ENCODE data around the gene LEAP2.
A peak's percentile ranks its signal among the peaks of the same experiment; 100 is the strongest.

LEAP2 gene

DNA sequence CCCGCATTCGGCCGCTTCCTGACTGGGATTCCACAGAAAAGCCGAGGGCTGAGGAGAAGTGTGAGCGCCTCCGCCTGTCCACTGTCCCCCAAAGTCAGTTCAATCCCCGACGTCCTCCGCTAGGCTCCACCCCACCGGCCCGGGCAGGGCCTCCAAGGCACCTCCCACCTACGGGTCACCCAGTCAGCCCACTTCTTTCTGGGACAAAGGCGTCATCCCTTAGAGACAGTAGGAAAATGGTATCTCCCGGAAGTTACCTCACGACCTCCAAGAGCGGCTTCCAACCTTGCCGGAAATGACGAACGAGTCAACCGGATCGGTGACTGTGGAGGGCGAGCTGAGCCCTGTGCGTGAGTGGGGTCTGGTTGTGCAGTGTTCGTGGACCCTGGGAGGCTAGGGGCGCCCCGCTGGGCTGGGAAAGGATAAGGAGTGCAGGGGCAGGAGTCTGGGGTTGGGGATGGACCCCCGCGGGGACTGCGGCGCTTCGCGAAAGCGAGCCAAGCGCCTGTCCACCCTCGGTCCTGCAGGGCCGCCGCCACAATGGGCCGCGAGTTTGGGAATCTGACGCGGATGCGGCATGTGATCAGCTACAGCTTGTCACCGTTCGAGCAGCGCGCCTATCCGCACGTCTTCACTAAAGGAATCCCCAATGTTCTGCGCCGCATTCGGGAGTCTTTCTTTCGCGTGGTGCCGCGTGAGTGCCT lies 7.0 kb upstream of the LEAP2 start, which contains the start of the genes GDF9 and UQCRQ:
GDF9 (minus strand) TSS at position 128 of the 704 bp plus-strand sequence. CDS start 1,936 bp downstream, outside the sequence.
UQCRQ (plus strand) TSS at position 301 of the 704 bp plus-strand sequence; CDS start at position 541, 240 bp downstream.
- H3K27me3 ChIP-seq (ENCODE audit: control insufficient read depth in 1 of 2, insufficient read depth in 2 of 2, low read length in 2 of 2), result no peaks in the 10 kb centered on the region
- H3K36me3 ChIP-seq (ENCODE audit: control insufficient read depth in 2 of 2, insufficient read depth in 2 of 2, low read length in 2 of 2), result peaks cover 3 to 21% of the 10 kb centered on the region in 2 donors
- peaks cover 16% of the 10 kb centered on the region for H3K4me1 ChIP-seq (ENCODE audit: control insufficient read depth, insufficient read depth, low read length)
- H3K27ac ChIP-seq (ENCODE audit: low read length), result peak within 1 kb of the TSS; percentile 94
- H3K9me3 ChIP-seq (ENCODE audit: control insufficient read depth in 2 of 2, low read length in 2 of 2), result no peaks in the 10 kb centered on the region
- peak within 1 kb of the TSS; percentile 66 to 92 for H3K4me3 ChIP-seq (ENCODE audit: low read length in 2 of 2)
- H3K9ac ChIP-seq (ENCODE audit: low read length in 2 of 2), result peak within 1 kb of the TSS; percentile 75 to 93

DNA sequence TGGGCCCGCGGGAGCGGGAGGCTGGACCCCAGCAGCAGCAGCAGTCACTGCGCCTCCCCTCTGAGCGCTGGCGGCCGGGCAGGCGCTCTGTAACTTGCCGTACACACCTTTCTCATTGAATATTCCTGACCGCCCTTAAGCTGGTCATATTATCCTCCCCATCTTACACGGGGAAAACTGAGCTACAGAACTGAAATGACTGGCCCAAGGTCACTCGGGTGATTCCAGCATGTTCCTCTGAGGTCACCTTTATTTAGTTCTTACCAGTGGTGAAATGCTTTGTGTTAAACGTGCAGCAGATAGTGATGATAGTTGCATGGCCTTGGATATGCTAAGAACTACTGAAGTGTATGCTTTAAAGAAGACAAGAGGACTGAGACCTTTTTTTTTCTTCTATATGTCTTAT lies 6.4 kb upstream of the LEAP2 start:
- Histone ChIP-seq H3K4me3 (ENCODE audit: low read length in 2 of 2) (peak overlapping the region; percentile 66 to 92), H3K4me1 (ENCODE audit: control insufficient read depth, insufficient read depth, low read length) (peaks cover 16% of the 10 kb centered on the region), H3K27ac (ENCODE audit: low read length) (peak overlapping the region; percentile 94), H3K36me3 (ENCODE audit: control insufficient read depth in 2 of 2, insufficient read depth in 2 of 2, low read length in 2 of 2) (peaks cover 3 to 26% of the 10 kb centered on the region in 2 donors), H3K9ac (ENCODE audit: low read length in 2 of 2) (peak overlapping the region; percentile 75 to 93), H3K27me3 (ENCODE audit: control insufficient read depth in 1 of 2, insufficient read depth in 2 of 2, low read length in 2 of 2) (no peaks in the 10 kb centered on the region), H3K9me3 (ENCODE audit: control insufficient read depth in 2 of 2, low read length in 2 of 2) (no peaks in the 10 kb centered on the region)

- H3K9me3 ChIP-seq (ENCODE audit: control insufficient read depth in 2 of 2, low read length in 2 of 2), result no peaks in the 10 kb centered on the region
- peaks cover 6 to 35% of the 10 kb centered on the region in 2 donors for H3K36me3 ChIP-seq (ENCODE audit: control insufficient read depth in 2 of 2, insufficient read depth in 2 of 2, low read length in 2 of 2)
- no peak overlapping the region for H3K4me3 ChIP-seq (ENCODE audit: low read length in 2 of 2)
- H3K27me3 ChIP-seq (ENCODE audit: control insufficient read depth in 1 of 2, insufficient read depth in 2 of 2, low read length in 2 of 2), result no peaks in the 10 kb centered on the region
- H3K9ac ChIP-seq (ENCODE audit: low read length in 2 of 2), result no peak overlapping the region
- no peak overlapping the region for H3K27ac ChIP-seq (ENCODE audit: low read length)
- H3K4me1 ChIP-seq (ENCODE audit: control insufficient read depth, insufficient read depth, low read length), result peaks cover 20% of the 10 kb centered on the region
Observed at GRCh38 chr5:132868754-132869153, 4.7 kb upstream of the LEAP2 start.

DNA sequence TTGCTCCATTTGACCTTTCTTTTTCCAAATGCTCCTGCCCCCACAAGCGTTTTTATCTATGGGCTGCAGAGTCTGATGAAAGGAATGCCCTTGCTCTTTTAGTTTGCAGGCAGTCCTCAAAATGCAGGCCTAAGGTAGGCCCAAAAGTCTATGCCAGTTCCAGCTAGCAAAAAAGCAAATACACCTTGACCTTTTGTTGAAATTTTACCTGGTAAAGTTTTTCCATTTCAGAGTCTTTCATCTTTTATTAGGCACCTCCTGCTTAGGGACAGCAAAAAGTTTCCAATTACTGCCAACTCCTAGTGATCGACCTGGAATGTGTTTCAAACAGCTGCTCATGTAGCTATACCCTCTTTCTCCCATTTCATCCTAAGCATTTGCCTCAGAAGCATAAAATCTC lies 2.7 kb upstream of the LEAP2 start:
- Histone ChIP-seq H3K27ac (ENCODE audit: low read length) (no peak overlapping the region), H3K9ac (ENCODE audit: low read length in 2 of 2) (no peak overlapping the region)

GRCh38 chr5:132871459-132872284 lies 1.8 kb upstream of the LEAP2 start:
- Histone ChIP-seq H3K4me3 (ENCODE audit: low read length in 2 of 2) (no peak overlapping the region), H3K27ac (ENCODE audit: low read length) (no peak overlapping the region), H3K9ac (ENCODE audit: low read length in 2 of 2) (no peak overlapping the region), H3K9me3 (ENCODE audit: control insufficient read depth in 2 of 2, low read length in 2 of 2) (no peaks in the 10 kb centered on the region), H3K4me1 (ENCODE audit: control insufficient read depth, insufficient read depth, low read length) (peaks cover 16% of the 10 kb centered on the region), H3K27me3 (ENCODE audit: control insufficient read depth in 1 of 2, insufficient read depth in 2 of 2, low read length in 2 of 2) (no peaks in the 10 kb centered on the region), H3K36me3 (ENCODE audit: control insufficient read depth in 2 of 2, insufficient read depth in 2 of 2, low read length in 2 of 2) (peaks cover 8 to 40% of the 10 kb centered on the region in 2 donors)

More for the DNA sequence above, 2.7 kb upstream of the LEAP2 start:
- no peaks in the 10 kb centered on the region for H3K9me3 ChIP-seq (ENCODE audit: control insufficient read depth in 2 of 2, low read length in 2 of 2)
- peaks cover 8 to 40% of the 10 kb centered on the region in 2 donors for H3K36me3 ChIP-seq (ENCODE audit: control insufficient read depth in 2 of 2, insufficient read depth in 2 of 2, low read length in 2 of 2)
- no peaks in the 10 kb centered on the region for H3K27me3 ChIP-seq (ENCODE audit: control insufficient read depth in 1 of 2, insufficient read depth in 2 of 2, low read length in 2 of 2)
- no peak overlapping the region for H3K4me3 ChIP-seq (ENCODE audit: low read length in 2 of 2)
- peaks cover 17% of the 10 kb centered on the region for H3K4me1 ChIP-seq (ENCODE audit: control insufficient read depth, insufficient read depth, low read length)

DNA sequence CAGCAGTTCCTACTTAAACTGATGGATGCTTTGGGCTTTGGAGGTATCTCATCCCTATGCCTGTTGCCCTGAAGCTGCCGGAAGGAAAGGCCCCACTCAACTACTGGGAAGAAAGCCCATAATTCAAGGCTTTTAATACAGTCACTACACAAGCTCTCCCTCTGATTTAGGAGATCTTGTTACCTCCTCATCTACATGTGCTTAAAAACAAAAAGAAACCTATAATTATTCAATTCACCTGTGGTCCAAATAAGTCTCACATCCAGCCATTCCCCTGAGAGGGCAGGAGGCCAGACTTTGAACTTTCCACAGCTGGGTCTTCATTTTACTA lies 715 bp upstream of the LEAP2 start:
- no peak overlapping the region for H3K4me3 ChIP-seq (ENCODE audit: low read length in 2 of 2)
- peaks cover 8 to 36% of the 10 kb centered on the region in 2 donors for H3K36me3 ChIP-seq (ENCODE audit: control insufficient read depth in 2 of 2, insufficient read depth in 2 of 2, low read length in 2 of 2)
- H3K4me1 ChIP-seq (ENCODE audit: control insufficient read depth, insufficient read depth, low read length), result peaks cover 5% of the 10 kb centered on the region
- no peaks in the 10 kb centered on the region for H3K27me3 ChIP-seq (ENCODE audit: control insufficient read depth in 1 of 2, insufficient read depth in 2 of 2, low read length in 2 of 2)
- no peak overlapping the region for H3K9ac ChIP-seq (ENCODE audit: low read length in 2 of 2)
- H3K27ac ChIP-seq (ENCODE audit: low read length), result no peak overlapping the region
- H3K9me3 ChIP-seq (ENCODE audit: control insufficient read depth in 2 of 2, low read length in 2 of 2), result no peaks in the 10 kb centered on the region

DNA sequence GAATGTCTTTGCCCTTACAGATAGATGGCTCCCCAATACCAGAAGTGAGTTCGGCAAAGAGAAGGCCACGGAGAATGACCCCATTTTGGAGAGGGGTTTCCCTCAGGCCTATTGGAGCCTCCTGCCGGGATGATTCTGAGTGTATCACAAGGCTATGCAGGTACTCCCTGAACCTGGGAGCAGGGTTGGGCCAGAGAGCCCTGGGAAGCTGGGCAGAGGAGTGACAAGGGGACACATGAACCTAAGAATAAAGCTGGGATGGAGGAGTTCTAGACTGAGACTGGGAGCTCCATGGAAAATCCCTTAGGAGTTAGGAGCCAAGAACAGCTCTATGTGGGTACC lies 433 bp downstream of the LEAP2 start:
- Histone ChIP-seq H3K9ac (ENCODE audit: low read length in 2 of 2) (no peak overlapping the region), H3K27me3 (ENCODE audit: control insufficient read depth in 1 of 2, insufficient read depth in 2 of 2, low read length in 2 of 2) (no peaks in the 10 kb centered on the region), H3K4me1 (ENCODE audit: control insufficient read depth, insufficient read depth, low read length) (peaks cover 5% of the 10 kb centered on the region), H3K27ac (ENCODE audit: low read length) (no peak overlapping the region), H3K36me3 (ENCODE audit: control insufficient read depth in 2 of 2, insufficient read depth in 2 of 2, low read length in 2 of 2) (peaks cover 8 to 30% of the 10 kb centered on the region in 2 donors), H3K9me3 (ENCODE audit: control insufficient read depth in 2 of 2, low read length in 2 of 2) (no peaks in the 10 kb centered on the region), H3K4me3 (ENCODE audit: low read length in 2 of 2) (no peak overlapping the region)

DNA sequence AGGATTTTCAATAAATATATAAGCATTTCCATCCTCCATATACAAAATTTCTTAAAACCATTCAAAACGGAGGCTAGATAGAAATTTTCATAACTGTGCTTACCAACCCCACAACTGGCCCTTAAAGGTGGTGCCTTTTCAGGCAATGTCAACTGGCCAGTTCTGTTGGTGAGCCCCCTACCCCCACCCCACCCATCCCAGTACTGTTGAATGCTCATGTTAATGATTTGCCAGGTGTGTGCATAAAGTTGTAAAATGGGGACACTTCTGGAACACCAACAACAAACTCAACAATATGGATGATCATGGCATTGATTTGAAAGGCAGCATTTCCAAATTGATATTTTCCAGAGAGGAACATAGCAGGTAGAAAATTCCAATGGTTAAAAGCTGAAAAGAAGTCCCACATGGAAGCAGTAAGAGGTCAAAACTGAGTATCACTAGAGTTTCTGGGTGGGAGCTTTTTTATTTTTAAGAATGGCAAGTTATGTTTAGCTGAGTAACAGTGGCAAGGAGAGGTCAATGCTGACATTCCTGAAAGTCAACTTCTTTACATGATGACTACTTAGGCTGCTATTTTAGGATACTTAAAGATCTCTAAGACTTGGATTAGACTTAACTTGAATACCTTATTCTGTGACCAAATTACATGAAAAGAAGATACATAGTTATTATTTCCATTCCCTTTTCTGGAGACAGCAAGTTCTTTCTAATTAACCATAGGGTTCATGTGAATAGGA lies 2.7 kb downstream of the LEAP2 start:
- Histone ChIP-seq H3K36me3 (ENCODE audit: control insufficient read depth in 2 of 2, insufficient read depth in 2 of 2, low read length in 2 of 2) (peaks cover 23 to 26% of the 10 kb centered on the region in 2 donors), H3K9ac (ENCODE audit: low read length in 2 of 2) (no peak overlapping the region), H3K27ac (ENCODE audit: low read length) (no peak overlapping the region), H3K4me3 (ENCODE audit: low read length in 2 of 2) (no peak overlapping the region), H3K27me3 (ENCODE audit: control insufficient read depth in 1 of 2, insufficient read depth in 2 of 2, low read length in 2 of 2) (no peaks in the 10 kb centered on the region), H3K9me3 (ENCODE audit: control insufficient read depth in 2 of 2, low read length in 2 of 2) (no peaks in the 10 kb centered on the region), H3K4me1 (ENCODE audit: control insufficient read depth, insufficient read depth, low read length) (peaks cover 5% of the 10 kb centered on the region)

DNA sequence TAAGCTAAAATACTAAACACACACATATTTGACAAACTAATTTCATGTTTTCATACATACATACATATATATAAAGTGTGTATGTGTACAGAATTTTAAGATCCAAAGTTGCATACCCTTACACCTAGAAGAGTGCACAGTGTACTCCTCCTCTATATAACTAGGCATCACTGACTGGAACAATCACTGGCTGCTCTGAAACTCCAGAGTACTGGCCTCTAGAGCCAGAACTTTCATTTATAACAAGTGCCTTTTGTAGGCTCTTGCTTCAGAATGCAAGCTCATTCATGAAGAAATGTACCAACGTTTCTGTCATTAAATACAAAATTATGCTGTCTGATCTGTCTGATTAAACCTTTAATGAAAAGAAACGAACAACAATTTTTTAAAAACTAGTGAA lies 4.0 kb downstream of the LEAP2 start:
- Histone ChIP-seq H3K27me3 (ENCODE audit: control insufficient read depth in 1 of 2, insufficient read depth in 2 of 2, low read length in 2 of 2) (no peaks in the 10 kb centered on the region), H3K27ac (ENCODE audit: low read length) (no peak overlapping the region), H3K4me1 (ENCODE audit: control insufficient read depth, insufficient read depth, low read length) (peaks cover 5% of the 10 kb centered on the region), H3K36me3 (ENCODE audit: control insufficient read depth in 2 of 2, insufficient read depth in 2 of 2, low read length in 2 of 2) (peaks cover 20 to 26% of the 10 kb centered on the region in 2 donors), H3K9me3 (ENCODE audit: control insufficient read depth in 2 of 2, low read length in 2 of 2) (no peaks in the 10 kb centered on the region), H3K9ac (ENCODE audit: low read length in 2 of 2) (no peak overlapping the region), H3K4me3 (ENCODE audit: low read length in 2 of 2) (no peak overlapping the region)

- H3K27ac ChIP-seq (ENCODE audit: low read length), result no peak overlapping the region
- H3K27me3 ChIP-seq (ENCODE audit: control insufficient read depth in 1 of 2, insufficient read depth in 2 of 2, low read length in 2 of 2), result no peaks in the 10 kb centered on the region
- H3K4me3 ChIP-seq (ENCODE audit: low read length in 2 of 2), result no peak overlapping the region
- H3K9me3 ChIP-seq (ENCODE audit: control insufficient read depth in 2 of 2, low read length in 2 of 2), result no peaks in the 10 kb centered on the region
- H3K9ac ChIP-seq (ENCODE audit: low read length in 2 of 2), result no peak overlapping the region
- peaks cover 19 to 26% of the 10 kb centered on the region in 2 donors for H3K36me3 ChIP-seq (ENCODE audit: control insufficient read depth in 2 of 2, insufficient read depth in 2 of 2, low read length in 2 of 2)
- peaks cover 4% of the 10 kb centered on the region for H3K4me1 ChIP-seq (ENCODE audit: control insufficient read depth, insufficient read depth, low read length)
Observed at GRCh38 chr5:132877938-132878337, 4.5 kb downstream of the LEAP2 start.

Data from stomach smooth muscle (tissue), 2 donors.